Esophagus muscularis mucosa (tissue), 4 donors: ENCODE measurements around the gene H6PD. TPM values are rescaled to one million over a fixed set of nuclear protein-coding genes. Genes with fewer than 3 reads are reported as not detected.
A peak's percentile ranks its signal among the peaks of the same experiment; 100 is the strongest.

Experiments used
- DNase-seq: peaks from one replicate; pipeline ENCODE4 v3.0.0-alpha.2; 2017; ENCODE audit errors: extremely low spot score
- H3K27ac ChIP-seq, 4 donors: fragments of 200-600 bp; sonication (generic); replicated peaks in 1 of 4; 1 replicate in 3 of 4; 2 replicates in 1 of 4; pipeline ENCODE4 v1.5.1; 2016 to 2019; ENCODE audit warnings: mild to moderate bottlenecking in 1 of 4
- H3K27me3 ChIP-seq, 4 donors: fragments of 200-600 bp; sonication (generic); one replicate each; pipeline versions ENCODE4 v1.5.1 to v1.6.0; 2016 to 2019
- H3K36me3 ChIP-seq, 4 donors: fragments of 200-600 bp; sonication (generic); one replicate each; pipeline ENCODE4 v1.5.1; 2016 to 2019
- H3K4me1 ChIP-seq, 4 donors: fragments of 200-600 bp; sonication (generic); one replicate each; pipeline ENCODE4 v1.5.1; 2016 to 2019
- H3K4me3 ChIP-seq, 4 donors: fragments of 200-600 bp; sonication (generic); 1 replicate in 2 of 4; 2 replicates in 2 of 4; pipeline ENCODE4 v1.5.1; 2016 to 2019; ENCODE audit warnings: mild to moderate bottlenecking in 4 of 4, moderate library complexity in 1 of 4
- H3K9me3 ChIP-seq, 4 donors: fragments of 200-600 bp; sonication (generic); 1 replicate in 3 of 4; 2 replicates in 1 of 4; pipeline ENCODE4 v1.5.1; 2016 to 2019
- CTCF ChIP-seq, 3 experiments: fragments of 200-600 bp in 2 of 3; fragments of 450-650 bp in 1 of 3; sonication (generic) in 2 of 3; IDR thresholded peaks; one replicate each; pipeline ENCODE4 v1.5.1; 2017 to 2019; ENCODE audit warnings: antibody characterized with exemption in 3 of 3, mild to moderate bottlenecking in 2 of 3, moderate library complexity in 1 of 3
- EP300 ChIP-seq: sonication (generic); formaldehyde crosslinking; IDR thresholded peaks from one replicate; pipeline ENCODE4 v1.6.1; 2017; ENCODE audit warnings: antibody characterized with exemption
- POLR2A ChIP-seq: fragments of 450-650 bp; IDR thresholded peaks from one replicate; pipeline ENCODE4 v1.6.1; 2017; ENCODE audit warnings: antibody characterized with exemption, moderate library complexity, mild to moderate bottlenecking, low read depth
- POLR2AphosphoS5 ChIP-seq, 2 donors: sonication (generic); formaldehyde crosslinking; IDR thresholded peaks; one replicate each; pipeline ENCODE4 v1.6.1; 2017; ENCODE audit warnings: antibody characterized with exemption in 2 of 2
- WGBS: methylation state at CpG from one replicate; pipeline ENCODE4 v1.1.5; 2018; 5-methylcytosine and 5-hydroxymethylcytosine counted together
- intact Hi-C: fragments of 100-400 bp; cut with DNase I; formaldehyde crosslinking; loops from one replicate; pipeline ENCODE4 v1.15.1; 2023
- total RNA-seq, 4 donors: library from RNA; depleted of rRNA; stranded (reverse); fragments of >200 nt; gene quantifications; one replicate each; pipeline versions ENCODE4 v1.1.0 to v1.2.1, GENCODE V29; 2016

The H6PD gene
- total RNA-seq, 4 donors from 2014 or later = 31.1 to 54.4 (median 38.4) TPM

GRCh38 chr1:9201401-9202239 is 33.0 kb upstream of the H6PD start:
- TF ChIP-seq POLR2AphosphoS5 (IDR thresholded peaks at IDR 0.05) (no peak), POLR2A (no peak), EP300 (no peak), CTCF (IDR thresholded peaks at IDR 0.05) (no peak)
- 2% methylated on average over 17 of the region's 24 CpGs for WGBS
- no peak for DNase-seq
- no peak overlapping the region for H3K27ac ChIP-seq
- H3K36me3 ChIP-seq = no peaks in the 10 kb centered on the region
- H3K9me3 ChIP-seq = no peaks in the 10 kb centered on the region
- peaks cover 0 to 94% (median 12%) of the 10 kb centered on the region in 4 donors for H3K27me3 ChIP-seq
- intact Hi-C loops = no loop called here
- H3K4me1 ChIP-seq = peaks cover 31 to 47% (median 44%) of the 10 kb centered on the region in 4 donors
- H3K4me3 ChIP-seq = peak overlapping the region; percentile 44 to 59 (median 46)

GRCh38 chr1:9202240-9202870 is 32.2 kb upstream of the H6PD start:
- H3K4me3 ChIP-seq = peak overlapping the region; percentile 18 to 46 (median 44)
- WGBS = 8% methylated on average over 15 of the region's 15 CpGs

GRCh38 chr1:9203511-9203982 is 31.0 kb upstream of the H6PD start:
- no peaks in the 10 kb centered on the region for H3K36me3 ChIP-seq
- H3K9me3 ChIP-seq = no peaks in the 10 kb centered on the region
- TF ChIP-seq POLR2AphosphoS5 (IDR thresholded peaks at IDR 0.05) = no peak
- TF ChIP-seq POLR2A = no peak
- no peak for TF ChIP-seq CTCF (IDR thresholded peaks at IDR 0.05)
- TF ChIP-seq EP300 = no peak
- peaks cover 13 to 28% (median 27%) of the 10 kb centered on the region in 4 donors for H3K4me1 ChIP-seq
- no peak for DNase-seq
- no peak overlapping the region for H3K4me3 ChIP-seq
- peaks cover 0 to 92% (median 4%) of the 10 kb centered on the region in 4 donors for H3K27me3 ChIP-seq
- 57% methylated on average over 7 of the region's 11 CpGs for WGBS
- H3K27ac ChIP-seq = no peak overlapping the region
- intact Hi-C loops = no loop called here

More at GRCh38 chr1:9202240-9202870, 32.2 kb upstream of the H6PD start:
- DNase-seq = no peak
- H3K27me3 ChIP-seq = peaks cover 0 to 93% (median 12%) of the 10 kb centered on the region in 4 donors
- H3K9me3 ChIP-seq = no peaks in the 10 kb centered on the region
- H3K27ac ChIP-seq = no peak overlapping the region
- intact Hi-C loops = no loop called here
- TF ChIP-seq POLR2AphosphoS5 (IDR thresholded peaks at IDR 0.05) (no peak), CTCF (IDR thresholded peaks at IDR 0.05) (no peak), POLR2A (no peak), EP300 (no peak)
- no peaks in the 10 kb centered on the region for H3K36me3 ChIP-seq
- peaks cover 24 to 40% (median 39%) of the 10 kb centered on the region in 4 donors for H3K4me1 ChIP-seq

- Histone ChIP-seq H3K27ac (no peak overlapping the region), H3K9me3 (no peaks in the 10 kb centered on the region), H3K4me3 (no peak overlapping the region), H3K4me1 (peaks cover 13 to 23% (median 21%) of the 10 kb centered on the region in 4 donors), H3K27me3 (peaks cover 0 to 89% (median 3%) of the 10 kb centered on the region in 4 donors), H3K36me3 (no peaks in the 10 kb centered on the region)
- no peak for TF ChIP-seq EP300
- no peak for TF ChIP-seq POLR2A
- no peak for TF ChIP-seq CTCF (IDR thresholded peaks at IDR 0.05)
- no peak for TF ChIP-seq POLR2AphosphoS5 (IDR thresholded peaks at IDR 0.05)
- WGBS = 84% methylated on average over 7 of the region's 7 CpGs
- no peak for DNase-seq
- intact Hi-C loops = no loop called here
Measured at GRCh38 chr1:9204156-9204720, 30.3 kb upstream of the H6PD start.
